ENCODE measurements around the gene MORF4L1.
"Not testable (repeated sequence)": the region's sequence is repeated elsewhere in the genome, so short reads cannot be mapped to it uniquely, and the experiment has no call there.

Gene MORF4L1

GRCh38 chr15:78872155-78872971 lies at the start of gene MORF4L1:
MORF4L1 (plus strand) TSS chr15:78872890; CDS start chr15:78873018, 128 bp downstream.
- peak; percentile 88 to 96 for DNase-seq

- no peak for DNase-seq
These were observed 43.8 kb upstream of the MORF4L1 start for GRCh38 chr15:78828920-78829319.

- DNase-seq = no peak
These were observed 42.0 kb upstream of the MORF4L1 start for GRCh38 chr15:78830514-78831228.

GRCh38 chr15:78831229-78832207 lies 41.2 kb upstream of the MORF4L1 start:
- DNase-seq = no peak

GRCh38 chr15:78836333-78836732 lies 36.4 kb upstream of the MORF4L1 start:
- DNase-seq = no peak

GRCh38 chr15:78837131-78837530 lies 35.6 kb upstream of the MORF4L1 start:
- DNase-seq = no peak

GRCh38 chr15:78837543-78837942 lies 35.1 kb upstream of the MORF4L1 start:
- no peak for DNase-seq

- DNase-seq = no peak
These were observed 34.2 kb upstream of the MORF4L1 start for GRCh38 chr15:78838489-78838888.

- DNase-seq = not testable (repeated sequence)
These were observed 33.5 kb upstream of the MORF4L1 start for GRCh38 chr15:78839151-78839550.

- DNase-seq = no peak
These were observed 31.9 kb upstream of the MORF4L1 start for GRCh38 chr15:78840661-78841375.

GRCh38 chr15:78841376-78841706 lies 31.3 kb upstream of the MORF4L1 start:
- no peak for DNase-seq

- no peak for DNase-seq
These were observed 30.8 kb upstream of the MORF4L1 start for GRCh38 chr15:78841891-78842290.

- no peak for DNase-seq
These were observed 30.2 kb upstream of the MORF4L1 start for GRCh38 chr15:78842519-78842918.

- DNase-seq = not testable (repeated sequence)
These were observed 25.8 kb upstream of the MORF4L1 start for GRCh38 chr15:78846906-78847305.

GRCh38 chr15:78847387-78847906 lies 25.2 kb upstream of the MORF4L1 start:
- DNase-seq = not testable (repeated sequence)

GRCh38 chr15:78850352-78850751 lies 22.3 kb upstream of the MORF4L1 start:
- no peak for DNase-seq

- DNase-seq = no peak
These were observed 21.5 kb upstream of the MORF4L1 start for GRCh38 chr15:78850941-78851755.

- no peak for DNase-seq
These were observed 19.2 kb upstream of the MORF4L1 start for GRCh38 chr15:78853500-78853899.

GRCh38 chr15:78854833-78855372 lies 17.8 kb upstream of the MORF4L1 start:
- no peak for DNase-seq

GRCh38 chr15:78855746-78856145 lies 16.9 kb upstream of the MORF4L1 start:
- DNase-seq = no peak

All from NCI-H526 (cell line).